Mesothelial cell of epicardium (in vitro differentiated cells): ENCODE measurements around the gene ZNRF1. TPM values are rescaled to one million over a fixed set of nuclear protein-coding genes. Genes with fewer than 3 reads are reported as not detected.

Source experiments
- DNase-seq, 2 experiments: peaks; one replicate each; pipeline ENCODE4 v3.0.0; 2021; ENCODE audit warnings: low spot score in 2 of 2; ENCODE audit not compliant: unreplicated experiment in 2 of 2
- H3K27ac Mint-ChIP-seq: 2 replicates; pipeline ENCODE4 v1.8.0; 2021; ENCODE audit warnings: mixed read lengths
- H3K27me3 Mint-ChIP-seq: 2 replicates; pipeline ENCODE4 v1.8.0; 2021; ENCODE audit warnings: low read depth, mixed read lengths
- H3K36me3 Mint-ChIP-seq: 2 replicates; pipeline ENCODE4 v1.8.0; 2021; ENCODE audit warnings: mixed read lengths
- H3K4me1 Mint-ChIP-seq: 2 replicates; pipeline ENCODE4 v1.8.0; 2021; ENCODE audit warnings: mixed read lengths
- H3K4me3 Mint-ChIP-seq: 2 replicates; pipeline ENCODE4 v1.8.0; 2021; ENCODE audit warnings: mild to moderate bottlenecking, moderate library complexity, mixed read lengths
- H3K9me3 Mint-ChIP-seq: 2 replicates; pipeline ENCODE4 v1.8.0; 2021; ENCODE audit warnings: mixed read lengths
- total RNA-seq: library from RNA; stranded (reverse); gene quantifications from 3 replicates; pipeline ENCODE4 v1.2.1, GENCODE V29; 2021
- TF ChIP-seq, protein P1 (sequence below): fragments of 200-600 bp; sonication (generic); IDR thresholded peaks from one replicate; pipeline ENCODE4 v1.5.0; 2021; ENCODE audit warnings: antibody characterized with exemption; ENCODE audit not compliant: unreplicated experiment

The ZNRF1 gene
- total RNA-seq, 1 donor from 2014 or later = 52.9 TPM

- TF ChIP-seq, protein P1, sequence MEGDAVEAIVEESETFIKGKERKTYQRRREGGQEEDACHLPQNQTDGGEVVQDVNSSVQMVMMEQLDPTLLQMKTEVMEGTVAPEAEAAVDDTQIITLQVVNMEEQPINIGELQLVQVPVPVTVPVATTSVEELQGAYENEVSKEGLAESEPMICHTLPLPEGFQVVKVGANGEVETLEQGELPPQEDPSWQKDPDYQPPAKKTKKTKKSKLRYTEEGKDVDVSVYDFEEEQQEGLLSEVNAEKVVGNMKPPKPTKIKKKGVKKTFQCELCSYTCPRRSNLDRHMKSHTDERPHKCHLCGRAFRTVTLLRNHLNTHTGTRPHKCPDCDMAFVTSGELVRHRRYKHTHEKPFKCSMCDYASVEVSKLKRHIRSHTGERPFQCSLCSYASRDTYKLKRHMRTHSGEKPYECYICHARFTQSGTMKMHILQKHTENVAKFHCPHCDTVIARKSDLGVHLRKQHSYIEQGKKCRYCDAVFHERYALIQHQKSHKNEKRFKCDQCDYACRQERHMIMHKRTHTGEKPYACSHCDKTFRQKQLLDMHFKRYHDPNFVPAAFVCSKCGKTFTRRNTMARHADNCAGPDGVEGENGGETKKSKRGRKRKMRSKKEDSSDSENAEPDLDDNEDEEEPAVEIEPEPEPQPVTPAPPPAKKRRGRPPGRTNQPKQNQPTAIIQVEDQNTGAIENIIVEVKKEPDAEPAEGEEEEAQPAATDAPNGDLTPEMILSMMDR = no peak
- Mint-ChIP-seq H3K4me3 (no peak overlapping the region), H3K9me3 (peaks cover 22% of the 10 kb centered on the region), H3K27ac (peak overlapping the region; percentile 68), H3K27me3 (no peaks in the 10 kb centered on the region), H3K36me3 (peaks cover 29% of the 10 kb centered on the region), H3K4me1 (peaks cover 5% of the 10 kb centered on the region)
- DNase-seq = no peak
Measured at GRCh38 chr16:75017670-75018525, 19.1 kb downstream of the ZNRF1 start.

GRCh38 chr16:75019007-75019406 is 20.2 kb downstream of the ZNRF1 start:
- H3K27ac Mint-ChIP-seq = no peak overlapping the region
- no peaks in the 10 kb centered on the region for H3K27me3 Mint-ChIP-seq
- H3K4me1 Mint-ChIP-seq = peaks cover 8% of the 10 kb centered on the region
- no peak for DNase-seq
- H3K36me3 Mint-ChIP-seq = peaks cover 32% of the 10 kb centered on the region
- peaks cover 25% of the 10 kb centered on the region for H3K9me3 Mint-ChIP-seq
- TF ChIP-seq, protein P1 = no peak
- H3K4me3 Mint-ChIP-seq = no peak overlapping the region

DNA sequence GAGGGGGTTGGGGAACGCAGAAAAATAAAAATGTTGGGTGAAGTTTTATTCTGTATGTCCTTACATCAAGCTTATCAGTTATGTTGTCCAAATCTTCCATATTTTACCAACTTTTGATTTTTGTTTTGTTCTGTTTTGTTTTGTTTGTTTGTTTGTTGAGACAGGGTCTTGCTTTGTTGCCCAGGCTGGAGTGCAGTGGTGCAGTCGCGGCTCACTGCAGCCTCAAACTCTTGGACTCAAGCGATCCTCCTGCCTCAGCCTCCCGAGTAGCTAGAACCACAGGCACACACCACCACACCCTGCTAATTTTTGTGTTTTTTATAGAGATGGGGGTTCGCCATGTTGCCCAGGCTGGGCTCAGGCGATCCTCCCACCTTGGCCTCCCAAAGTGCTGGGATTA is 20.8 kb downstream of the ZNRF1 start:
- no peaks in the 10 kb centered on the region for H3K27me3 Mint-ChIP-seq
- TF ChIP-seq, protein P1 = no peak
- H3K36me3 Mint-ChIP-seq = peaks cover 32% of the 10 kb centered on the region
- H3K27ac Mint-ChIP-seq = no peak overlapping the region
- no peak for DNase-seq
- peaks cover 11% of the 10 kb centered on the region for H3K4me1 Mint-ChIP-seq
- peaks cover 25% of the 10 kb centered on the region for H3K9me3 Mint-ChIP-seq
- no peak overlapping the region for H3K4me3 Mint-ChIP-seq

DNA sequence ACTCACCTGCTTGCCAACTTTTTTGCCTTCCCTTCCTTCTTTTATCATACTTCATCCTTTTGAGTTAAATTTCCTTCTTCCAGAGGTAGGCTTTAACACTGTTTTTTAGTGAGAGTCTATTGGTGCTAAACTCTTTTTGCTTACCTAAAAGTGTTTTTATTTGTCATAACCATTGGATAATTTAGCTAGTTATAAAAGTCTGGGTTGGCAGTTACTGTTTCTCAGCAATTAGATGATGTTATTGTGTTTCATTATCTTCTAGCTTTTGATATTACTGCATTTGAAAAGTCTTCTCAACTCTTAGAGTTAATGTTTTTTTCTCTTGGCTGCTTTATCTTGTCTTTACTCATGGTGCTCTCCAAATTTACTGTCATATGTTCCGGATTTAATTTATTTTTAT is 22.6 kb downstream of the ZNRF1 start:
- Mint-ChIP-seq H3K27ac (no peak overlapping the region), H3K27me3 (no peaks in the 10 kb centered on the region), H3K9me3 (peaks cover 25% of the 10 kb centered on the region), H3K36me3 (peaks cover 31% of the 10 kb centered on the region), H3K4me3 (no peak overlapping the region), H3K4me1 (peaks cover 20% of the 10 kb centered on the region)
- TF ChIP-seq, protein P1 = no peak
- DNase-seq = no peak

GRCh38 chr16:75022567-75022966 is 23.7 kb downstream of the ZNRF1 start:
- no peak overlapping the region for H3K4me3 Mint-ChIP-seq

More at GRCh38 chr16:75022567-75022966, 23.7 kb downstream of the ZNRF1 start:
- Mint-ChIP-seq H3K36me3 (peaks cover 31% of the 10 kb centered on the region), H3K4me1 (peaks cover 20% of the 10 kb centered on the region), H3K27ac (peak overlapping the region; percentile 37), H3K9me3 (peaks cover 25% of the 10 kb centered on the region), H3K27me3 (no peaks in the 10 kb centered on the region)
- TF ChIP-seq, protein P1 = no peak
- no peak for DNase-seq
